GM12873 (cell line): Measurements from ENCODE around the gene CPNE5.
A peak's percentile ranks its signal among the peaks of the same experiment; 100 is the strongest.

Source experiments
- TF ChIP-seq, protein P1 (sequence below): IDR thresholded peaks from 2 replicates; pipeline ENCODE4 v1.5.1; 2012; ENCODE audit warnings: low read depth, mild to moderate bottlenecking, moderate library complexity, low read length, control low read depth; ENCODE audit not compliant: insufficient read depth; ENCODE audit errors: missing control alignments

CPNE5 gene

DNA sequence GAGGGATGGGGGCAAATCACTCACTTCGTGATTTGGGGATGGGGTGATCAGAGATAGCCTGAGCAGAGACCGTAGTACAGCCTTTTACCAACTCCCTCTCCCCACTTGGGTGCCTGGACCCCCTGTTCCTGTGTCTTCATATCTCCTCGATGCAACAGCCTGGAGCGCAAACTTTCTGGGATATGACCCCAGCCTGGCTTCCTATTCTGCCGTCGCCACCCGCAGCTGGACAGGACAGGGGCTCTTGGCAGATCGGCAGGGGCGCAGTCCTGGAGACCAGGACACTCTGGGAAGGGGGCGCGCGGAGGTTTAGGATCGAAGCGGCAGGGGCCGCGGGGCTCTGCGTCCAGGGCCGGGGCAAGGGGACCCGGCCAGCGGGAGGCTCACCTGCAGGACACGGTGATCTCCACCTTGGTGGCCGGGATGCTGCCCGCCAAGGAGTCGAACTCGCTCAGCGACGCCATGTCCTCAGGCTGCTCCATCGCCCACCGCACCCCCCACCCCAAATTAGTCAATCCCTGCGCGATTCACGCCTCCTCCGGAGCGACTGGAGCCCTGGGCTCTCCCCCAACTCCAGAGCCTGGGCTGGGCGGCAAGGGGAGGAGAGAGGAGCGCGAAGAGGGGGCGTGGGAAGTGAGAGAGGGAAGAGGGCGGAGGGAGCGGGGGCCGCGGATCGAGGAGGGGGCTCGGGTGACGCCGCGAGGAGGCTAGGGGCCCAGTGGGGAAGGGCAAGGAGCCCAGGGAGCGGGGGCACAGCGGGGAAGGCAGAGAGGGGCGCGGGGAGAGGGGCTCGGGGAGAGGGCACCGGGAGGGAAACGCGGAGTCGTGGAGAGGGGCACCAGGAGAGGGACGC lies at the start of gene CPNE5:
CPNE5 (minus strand) TSS at position 549 of the 853 bp plus-strand sequence; CDS start at position 482, 67 bp downstream.
- TF ChIP-seq, protein P1, sequence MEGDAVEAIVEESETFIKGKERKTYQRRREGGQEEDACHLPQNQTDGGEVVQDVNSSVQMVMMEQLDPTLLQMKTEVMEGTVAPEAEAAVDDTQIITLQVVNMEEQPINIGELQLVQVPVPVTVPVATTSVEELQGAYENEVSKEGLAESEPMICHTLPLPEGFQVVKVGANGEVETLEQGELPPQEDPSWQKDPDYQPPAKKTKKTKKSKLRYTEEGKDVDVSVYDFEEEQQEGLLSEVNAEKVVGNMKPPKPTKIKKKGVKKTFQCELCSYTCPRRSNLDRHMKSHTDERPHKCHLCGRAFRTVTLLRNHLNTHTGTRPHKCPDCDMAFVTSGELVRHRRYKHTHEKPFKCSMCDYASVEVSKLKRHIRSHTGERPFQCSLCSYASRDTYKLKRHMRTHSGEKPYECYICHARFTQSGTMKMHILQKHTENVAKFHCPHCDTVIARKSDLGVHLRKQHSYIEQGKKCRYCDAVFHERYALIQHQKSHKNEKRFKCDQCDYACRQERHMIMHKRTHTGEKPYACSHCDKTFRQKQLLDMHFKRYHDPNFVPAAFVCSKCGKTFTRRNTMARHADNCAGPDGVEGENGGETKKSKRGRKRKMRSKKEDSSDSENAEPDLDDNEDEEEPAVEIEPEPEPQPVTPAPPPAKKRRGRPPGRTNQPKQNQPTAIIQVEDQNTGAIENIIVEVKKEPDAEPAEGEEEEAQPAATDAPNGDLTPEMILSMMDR = no peak

DNA sequence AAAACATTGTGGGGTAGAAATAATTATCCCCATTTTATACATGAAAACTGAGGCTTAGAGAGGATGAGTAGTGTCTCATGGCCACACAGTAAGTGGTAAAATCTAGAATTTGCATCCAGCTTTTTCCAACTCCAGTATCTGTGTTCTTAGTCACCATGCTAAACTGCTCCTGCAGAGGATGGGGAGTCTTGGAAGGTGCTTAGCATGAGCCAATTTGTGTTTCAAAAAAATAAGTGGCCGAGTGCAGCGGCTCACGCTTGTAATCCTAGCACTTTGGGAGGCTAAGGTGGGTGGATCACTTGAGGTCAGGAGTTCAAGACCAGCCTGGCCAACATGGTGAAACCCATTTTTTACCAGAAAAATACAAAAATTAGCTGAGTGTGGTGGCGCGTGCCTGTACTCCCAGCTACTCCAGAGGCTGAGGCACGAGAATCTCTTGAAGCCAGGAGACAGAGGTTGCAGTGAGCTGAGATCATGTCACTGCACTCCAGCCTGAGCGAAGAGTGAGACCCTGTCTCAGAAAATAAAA lies 48.9 kb upstream of the CPNE5 start:
- TF ChIP-seq, protein P1 = no peak

DNA sequence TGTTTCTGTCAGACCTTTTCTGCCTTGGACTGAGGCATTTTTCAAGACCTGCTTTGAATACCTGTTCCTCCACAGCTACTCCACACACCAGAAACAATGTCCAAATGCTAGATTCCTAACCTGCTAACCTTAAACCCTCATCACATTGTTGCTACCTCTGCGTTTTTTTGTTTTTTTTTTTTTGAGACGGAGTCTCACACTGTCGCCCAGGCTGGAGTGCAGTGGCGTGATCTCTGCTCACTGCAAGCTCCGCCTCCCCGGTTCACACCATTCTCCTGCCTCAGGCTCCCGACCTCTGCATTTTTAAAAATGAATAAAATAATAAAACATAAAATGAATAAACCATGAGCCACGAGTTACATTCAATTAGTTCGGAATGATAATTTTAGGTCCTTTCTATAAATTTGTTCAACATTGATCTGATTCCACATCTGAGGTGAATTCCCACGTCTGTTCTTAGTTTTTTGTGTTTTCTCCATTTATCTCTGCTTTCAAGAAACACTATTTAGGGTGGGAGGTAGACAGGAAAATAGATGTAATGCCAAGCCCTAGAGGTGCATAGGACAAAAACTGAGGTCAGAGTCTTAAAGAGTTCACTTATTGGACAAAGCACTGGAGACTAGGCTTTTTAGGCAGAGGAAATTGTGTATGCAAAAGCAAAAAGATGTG lies 47.8 kb upstream of the CPNE5 start:
- TF ChIP-seq, protein P1 = no peak

DNA sequence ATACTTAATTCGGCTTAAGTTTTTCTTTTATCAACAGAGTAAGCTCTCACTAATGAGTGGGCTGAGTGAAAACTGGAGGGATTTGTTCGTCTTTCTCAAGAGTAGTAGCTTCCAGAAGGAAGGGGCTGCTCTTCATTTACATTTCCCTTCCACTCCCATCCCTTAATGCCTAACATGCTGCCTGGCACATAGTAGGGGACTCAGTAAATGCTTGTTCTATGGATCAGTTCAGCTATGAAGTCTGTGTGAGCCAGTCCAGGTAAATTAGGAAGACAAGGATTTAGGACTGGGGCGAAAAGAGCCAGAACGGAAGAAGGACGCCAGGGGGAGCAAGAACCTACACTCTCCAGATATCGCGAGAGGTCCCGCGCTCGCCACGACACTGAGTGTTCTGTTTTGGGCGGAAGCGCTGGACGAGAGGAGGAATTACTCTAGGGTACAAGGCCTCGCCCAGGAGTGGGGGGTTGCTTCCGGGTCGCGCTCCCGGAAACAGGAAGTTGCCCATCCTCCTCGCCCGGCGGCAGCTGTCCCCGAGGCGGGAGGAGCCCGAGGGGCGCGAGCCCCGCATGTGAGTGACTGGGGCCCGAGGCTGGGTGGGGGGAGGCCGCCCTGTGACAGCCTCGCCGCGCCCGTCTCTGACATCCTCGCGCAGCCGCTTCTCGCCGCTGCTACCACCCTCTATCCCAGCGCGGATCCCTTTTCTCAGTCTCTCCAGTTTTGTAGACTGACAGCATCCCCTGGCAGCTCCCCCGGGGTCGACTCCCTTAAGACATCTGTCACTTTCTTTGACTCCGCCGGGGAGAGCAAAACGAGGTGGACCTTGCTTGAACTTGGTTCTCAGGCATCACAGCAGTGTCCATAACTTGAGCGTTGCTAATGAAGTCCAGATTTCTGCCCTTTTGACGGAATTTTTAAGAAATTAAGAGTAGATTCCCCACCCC lies 46.5 kb upstream of the CPNE5 start, which contains the start of gene C6orf89:
C6orf89 (plus strand) TSS at position 492 of the 941 bp plus-strand sequence. CDS start 13,493 bp downstream, outside the sequence.
- TF ChIP-seq, protein P1 = peak; percentile 84

DNA sequence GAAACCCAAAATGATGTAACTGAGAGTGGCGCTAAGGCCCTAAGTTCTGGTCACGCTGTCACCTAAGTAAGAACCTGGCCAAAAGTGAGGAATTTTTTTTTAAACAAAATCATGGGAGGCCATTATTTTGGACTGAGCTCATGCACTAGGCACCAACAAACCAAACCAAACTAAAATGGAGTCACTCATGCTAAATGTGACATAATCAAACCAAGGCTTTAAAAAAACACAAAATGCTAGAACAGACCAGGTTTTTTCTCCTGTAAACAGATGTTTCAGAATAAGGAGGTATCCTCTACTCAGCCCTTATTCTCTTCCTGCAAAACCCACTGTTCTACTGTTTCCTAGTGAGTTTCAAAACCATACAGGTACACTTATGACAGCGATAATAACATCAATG lies 45.4 kb upstream of the CPNE5 start:
- TF ChIP-seq, protein P1 = no peak

DNA sequence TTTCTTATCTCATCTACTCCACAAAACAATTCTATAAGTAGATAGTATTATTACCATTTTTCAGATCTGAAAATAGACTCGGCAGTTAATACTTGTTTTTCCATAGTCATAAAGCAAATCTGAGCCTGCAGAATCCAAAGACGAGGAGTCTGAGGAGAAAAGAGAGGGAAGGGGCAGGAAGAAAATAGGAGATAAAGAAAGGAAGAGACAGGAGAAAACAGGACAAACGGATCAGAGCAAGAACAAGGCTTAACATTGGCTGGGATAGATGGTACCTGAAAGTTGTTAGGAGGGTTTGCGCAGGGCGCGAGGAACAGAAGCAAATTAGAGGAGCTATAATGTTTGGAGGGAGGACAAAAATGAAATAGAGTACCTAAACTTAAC lies 36.0 kb upstream of the CPNE5 start:
- TF ChIP-seq, protein P1 = no peak
